ENCODE data around the gene REEP3.

DNA sequence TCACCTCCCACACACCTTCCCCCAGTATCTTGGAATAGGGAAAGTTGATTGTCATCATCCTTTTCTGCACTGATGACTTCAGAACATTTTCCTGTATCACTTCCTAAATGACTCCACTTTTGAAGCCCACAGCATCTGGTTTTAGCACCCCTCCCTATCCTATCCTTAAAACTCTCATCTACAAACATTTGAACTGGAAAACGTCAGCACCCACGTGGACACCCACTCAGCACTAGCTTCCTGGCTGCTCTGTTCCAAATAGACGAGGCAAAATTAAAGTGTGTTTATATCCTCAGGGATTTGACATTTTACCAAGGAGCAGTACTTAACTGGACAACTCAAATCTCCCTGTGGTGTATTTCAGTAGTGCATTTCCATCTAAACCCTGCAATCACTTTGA lies 73.9 kb downstream of the REEP3 start:
- TF ChIP-seq, protein P1, sequence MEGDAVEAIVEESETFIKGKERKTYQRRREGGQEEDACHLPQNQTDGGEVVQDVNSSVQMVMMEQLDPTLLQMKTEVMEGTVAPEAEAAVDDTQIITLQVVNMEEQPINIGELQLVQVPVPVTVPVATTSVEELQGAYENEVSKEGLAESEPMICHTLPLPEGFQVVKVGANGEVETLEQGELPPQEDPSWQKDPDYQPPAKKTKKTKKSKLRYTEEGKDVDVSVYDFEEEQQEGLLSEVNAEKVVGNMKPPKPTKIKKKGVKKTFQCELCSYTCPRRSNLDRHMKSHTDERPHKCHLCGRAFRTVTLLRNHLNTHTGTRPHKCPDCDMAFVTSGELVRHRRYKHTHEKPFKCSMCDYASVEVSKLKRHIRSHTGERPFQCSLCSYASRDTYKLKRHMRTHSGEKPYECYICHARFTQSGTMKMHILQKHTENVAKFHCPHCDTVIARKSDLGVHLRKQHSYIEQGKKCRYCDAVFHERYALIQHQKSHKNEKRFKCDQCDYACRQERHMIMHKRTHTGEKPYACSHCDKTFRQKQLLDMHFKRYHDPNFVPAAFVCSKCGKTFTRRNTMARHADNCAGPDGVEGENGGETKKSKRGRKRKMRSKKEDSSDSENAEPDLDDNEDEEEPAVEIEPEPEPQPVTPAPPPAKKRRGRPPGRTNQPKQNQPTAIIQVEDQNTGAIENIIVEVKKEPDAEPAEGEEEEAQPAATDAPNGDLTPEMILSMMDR (IDR thresholded peaks at IDR 0.05; ENCODE audit: borderline replicate concordance, extremely low read depth, low read length, poor library complexity, severe bottlenecking), result no peak
- no peak for TF ChIP-seq EZH2 (IDR thresholded peaks at IDR 0.05; ENCODE audit: borderline replicate concordance, low read depth, low read length, severe bottlenecking)

Data from DND-41 (cell line).